Neural cell (in vitro differentiated cells): Measurements from ENCODE around the gene TBX4.

Experiments
- POLR2AphosphoS5 ChIP-seq: IDR thresholded peaks from 2 replicates; pipeline ENCODE4 v1.6.1; 2012
- TF ChIP-seq, protein P1 (sequence below): fragments of 450-650 bp; IDR thresholded peaks from 2 replicates; pipeline ENCODE4 v1.5.1; 2014; ENCODE audit warnings: antibody characterized with exemption, mild to moderate bottlenecking, moderate library complexity; ENCODE audit not compliant: poor library complexity, severe bottlenecking
- TF ChIP-seq, protein P2 (sequence below): IDR thresholded peaks from 2 replicates; pipeline ENCODE4 v1.6.1; 2012; ENCODE audit warnings: borderline replicate concordance

DNA sequence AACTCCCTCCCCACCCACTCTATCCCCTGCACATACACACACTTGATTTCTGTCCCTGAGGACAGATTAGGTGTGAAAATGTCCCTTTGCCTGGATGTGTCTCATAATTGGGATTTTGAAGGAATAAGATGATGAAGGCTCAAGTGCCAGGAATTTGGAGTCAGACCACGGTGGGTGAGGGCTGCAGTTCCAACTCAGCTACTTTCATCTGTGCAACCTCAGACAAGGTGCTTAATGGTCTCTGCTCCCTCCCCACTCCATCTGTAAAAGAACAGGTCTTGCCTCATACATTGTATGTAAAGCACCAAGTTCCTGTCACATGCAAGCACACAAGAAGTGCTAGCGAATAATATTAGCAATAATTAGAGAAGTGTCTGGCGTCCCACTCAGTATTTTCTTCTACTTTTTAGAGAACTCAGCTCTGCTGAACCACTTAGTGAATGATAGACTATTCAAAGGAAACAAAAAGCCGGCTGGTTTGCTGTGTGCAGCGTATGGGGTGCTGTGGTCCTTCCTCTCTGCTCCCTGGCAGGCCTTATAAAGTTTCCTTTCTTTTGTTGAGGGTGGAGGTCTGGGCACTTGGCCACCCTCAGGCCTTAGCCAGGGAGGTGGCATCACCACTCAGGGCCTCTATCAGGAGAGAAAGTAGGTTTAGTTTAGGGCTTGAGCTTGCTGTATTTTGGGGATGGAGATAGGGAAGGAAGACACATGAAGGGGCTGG, 6.4 kb downstream of the TBX4 start:
- TF ChIP-seq POLR2AphosphoS5: no peak
- TF ChIP-seq, protein P1, sequence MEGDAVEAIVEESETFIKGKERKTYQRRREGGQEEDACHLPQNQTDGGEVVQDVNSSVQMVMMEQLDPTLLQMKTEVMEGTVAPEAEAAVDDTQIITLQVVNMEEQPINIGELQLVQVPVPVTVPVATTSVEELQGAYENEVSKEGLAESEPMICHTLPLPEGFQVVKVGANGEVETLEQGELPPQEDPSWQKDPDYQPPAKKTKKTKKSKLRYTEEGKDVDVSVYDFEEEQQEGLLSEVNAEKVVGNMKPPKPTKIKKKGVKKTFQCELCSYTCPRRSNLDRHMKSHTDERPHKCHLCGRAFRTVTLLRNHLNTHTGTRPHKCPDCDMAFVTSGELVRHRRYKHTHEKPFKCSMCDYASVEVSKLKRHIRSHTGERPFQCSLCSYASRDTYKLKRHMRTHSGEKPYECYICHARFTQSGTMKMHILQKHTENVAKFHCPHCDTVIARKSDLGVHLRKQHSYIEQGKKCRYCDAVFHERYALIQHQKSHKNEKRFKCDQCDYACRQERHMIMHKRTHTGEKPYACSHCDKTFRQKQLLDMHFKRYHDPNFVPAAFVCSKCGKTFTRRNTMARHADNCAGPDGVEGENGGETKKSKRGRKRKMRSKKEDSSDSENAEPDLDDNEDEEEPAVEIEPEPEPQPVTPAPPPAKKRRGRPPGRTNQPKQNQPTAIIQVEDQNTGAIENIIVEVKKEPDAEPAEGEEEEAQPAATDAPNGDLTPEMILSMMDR: no peak
- TF ChIP-seq, protein P2, sequence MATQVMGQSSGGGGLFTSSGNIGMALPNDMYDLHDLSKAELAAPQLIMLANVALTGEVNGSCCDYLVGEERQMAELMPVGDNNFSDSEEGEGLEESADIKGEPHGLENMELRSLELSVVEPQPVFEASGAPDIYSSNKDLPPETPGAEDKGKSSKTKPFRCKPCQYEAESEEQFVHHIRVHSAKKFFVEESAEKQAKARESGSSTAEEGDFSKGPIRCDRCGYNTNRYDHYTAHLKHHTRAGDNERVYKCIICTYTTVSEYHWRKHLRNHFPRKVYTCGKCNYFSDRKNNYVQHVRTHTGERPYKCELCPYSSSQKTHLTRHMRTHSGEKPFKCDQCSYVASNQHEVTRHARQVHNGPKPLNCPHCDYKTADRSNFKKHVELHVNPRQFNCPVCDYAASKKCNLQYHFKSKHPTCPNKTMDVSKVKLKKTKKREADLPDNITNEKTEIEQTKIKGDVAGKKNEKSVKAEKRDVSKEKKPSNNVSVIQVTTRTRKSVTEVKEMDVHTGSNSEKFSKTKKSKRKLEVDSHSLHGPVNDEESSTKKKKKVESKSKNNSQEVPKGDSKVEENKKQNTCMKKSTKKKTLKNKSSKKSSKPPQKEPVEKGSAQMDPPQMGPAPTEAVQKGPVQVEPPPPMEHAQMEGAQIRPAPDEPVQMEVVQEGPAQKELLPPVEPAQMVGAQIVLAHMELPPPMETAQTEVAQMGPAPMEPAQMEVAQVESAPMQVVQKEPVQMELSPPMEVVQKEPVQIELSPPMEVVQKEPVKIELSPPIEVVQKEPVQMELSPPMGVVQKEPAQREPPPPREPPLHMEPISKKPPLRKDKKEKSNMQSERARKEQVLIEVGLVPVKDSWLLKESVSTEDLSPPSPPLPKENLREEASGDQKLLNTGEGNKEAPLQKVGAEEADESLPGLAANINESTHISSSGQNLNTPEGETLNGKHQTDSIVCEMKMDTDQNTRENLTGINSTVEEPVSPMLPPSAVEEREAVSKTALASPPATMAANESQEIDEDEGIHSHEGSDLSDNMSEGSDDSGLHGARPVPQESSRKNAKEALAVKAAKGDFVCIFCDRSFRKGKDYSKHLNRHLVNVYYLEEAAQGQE: no peak
